Body of pancreas (tissue), 4 donors: ENCODE data around the gene WWOX. TPM values are rescaled to one million over a fixed set of nuclear protein-coding genes. Genes with fewer than 3 reads are reported as not detected.
"Not testable (repeated sequence)": the region's sequence is repeated elsewhere in the genome, so short reads cannot be mapped to it uniquely, and the experiment has no call there.

Experiments used
- ATAC-seq: fragments of 150-250 bp; one replicate; pipeline ENCODE4 v1.9.1; 2016
- DNase-seq, 4 donors: peaks; one replicate each; pipeline ENCODE4 v3.0.0-alpha.2; 2019
- H3K27ac ChIP-seq, 4 donors: fragments of 200-600 bp; sonication (generic); 1 replicate in 3 of 4; 2 replicates in 1 of 4; pipeline versions ENCODE4 v1.5.1 to v1.6.1; 2016 to 2019; ENCODE audit warnings: mild to moderate bottlenecking in 1 of 4, mixed read lengths in 1 of 4, moderate library complexity in 1 of 4
- H3K27me3 ChIP-seq, 2 donors: fragments of 200-600 bp; sonication (generic); one replicate each; pipeline ENCODE4 v1.6.0; 2016; ENCODE audit warnings: mild to moderate bottlenecking in 1 of 2
- H3K36me3 ChIP-seq, 2 donors: fragments of 200-600 bp; sonication (generic); replicated peaks in 1 of 2; 2 replicates each; pipeline ENCODE4 v1.5.1; 2016; ENCODE audit warnings: low read depth in 2 of 2; ENCODE audit not compliant: insufficient read depth in 1 of 2
- H3K4me1 ChIP-seq: fragments of 200-600 bp; sonication (generic); one replicate; pipeline ENCODE4 v1.6.0; 2016
- H3K4me3 ChIP-seq, 2 donors: fragments of 200-600 bp; sonication (generic); 1 replicate in 1 of 2; 2 replicates in 1 of 2; pipeline ENCODE4 v1.5.1; 2016 to 2019
- H3K9me3 ChIP-seq, 3 donors: fragments of 200-600 bp; sonication (generic); 1 replicate in 2 of 3; 2 replicates in 1 of 3; pipeline ENCODE4 v1.5.1; 2016
- CTCF ChIP-seq, 7 experiments: fragments of 450-650 bp in 4 of 7; fragments of 200-600 bp in 3 of 7; sonication (generic) in 3 of 7; IDR thresholded peaks; one replicate each; pipeline ENCODE4 v1.5.1; 2016 to 2019; ENCODE audit warnings: antibody characterized with exemption in 7 of 7
- POLR2A ChIP-seq, 3 donors: fragments of 450-650 bp; IDR thresholded peaks; one replicate each; pipeline ENCODE4 v1.6.1; 2016; ENCODE audit warnings: antibody characterized with exemption in 3 of 3, mild to moderate bottlenecking in 2 of 3
- WGBS, 2 donors: methylation state at CpG; one replicate each; pipeline ENCODE4 v1.1.5; 2017; 5-methylcytosine and 5-hydroxymethylcytosine counted together
- intact Hi-C: fragments of 100-400 bp; cut with DNase I; formaldehyde crosslinking; loops from one replicate; pipeline ENCODE4 v1.15.1; 2023
- total RNA-seq, 2 donors: library from RNA; depleted of rRNA; stranded (reverse); fragments of >200 nt; gene quantifications; one replicate each; pipeline ENCODE4 v1.1.0, GENCODE V29; 2016

WWOX gene
- total RNA-seq, 2 donors from 2014 or later = 52.7 to 67.2 TPM

- Histone ChIP-seq H3K27me3 (no peaks in the 10 kb centered on the region), H3K4me1 (no peaks in the 10 kb centered on the region), H3K4me3 (no peak overlapping the region), H3K9me3 (no peaks in the 10 kb centered on the region), H3K36me3 (no peaks in the 10 kb centered on the region), H3K27ac (no peak overlapping the region)
- TF ChIP-seq CTCF (IDR thresholded peaks at IDR 0.05) (no peak), POLR2A (IDR thresholded peaks at IDR 0.05) (no peak)
- WGBS, 2 donors = 49 to 79% methylated on average over 4 of the region's 4 CpGs
- ATAC-seq (no peak), DNase-seq (no peak)
- intact Hi-C loops = no loop called here
These were observed 1115.8 kb downstream of the WWOX start for GRCh38 chr16:79215289-79215688.

- 74 to 86% methylated on average over 6 of the region's 6 CpGs for WGBS, 2 donors
- ATAC-seq (no peak), DNase-seq (no peak)
- Histone ChIP-seq H3K27ac (no peak overlapping the region), H3K4me1 (no peaks in the 10 kb centered on the region), H3K36me3 (no peaks in the 10 kb centered on the region), H3K4me3 (no peak overlapping the region), H3K27me3 (no peaks in the 10 kb centered on the region), H3K9me3 (no peaks in the 10 kb centered on the region)
- TF ChIP-seq CTCF (IDR thresholded peaks at IDR 0.05) (no peak), POLR2A (IDR thresholded peaks at IDR 0.05) (no peak)
- intact Hi-C loops = no loop called here
These were observed 1118.0 kb downstream of the WWOX start for GRCh38 chr16:79217375-79218011.

GRCh38 chr16:79218351-79218750, 1118.9 kb downstream of the WWOX start:
- H3K4me1 ChIP-seq = no peaks in the 10 kb centered on the region
- WGBS, 2 donors = 79 to 96% methylated on average over 1 of the region's 1 CpG
- H3K27me3 ChIP-seq = no peaks in the 10 kb centered on the region
- H3K4me3 ChIP-seq = no peak overlapping the region
- intact Hi-C loops = no loop called here
- no peak overlapping the region for H3K27ac ChIP-seq
- no peak for TF ChIP-seq CTCF (IDR thresholded peaks at IDR 0.05)
- TF ChIP-seq POLR2A (IDR thresholded peaks at IDR 0.05) = no peak
- peaks cover 0 to 4% (median 0%) of the 10 kb centered on the region in 3 donors for H3K9me3 ChIP-seq
- ATAC-seq (no peak), DNase-seq (no peak)
- no peaks in the 10 kb centered on the region for H3K36me3 ChIP-seq

DNA sequence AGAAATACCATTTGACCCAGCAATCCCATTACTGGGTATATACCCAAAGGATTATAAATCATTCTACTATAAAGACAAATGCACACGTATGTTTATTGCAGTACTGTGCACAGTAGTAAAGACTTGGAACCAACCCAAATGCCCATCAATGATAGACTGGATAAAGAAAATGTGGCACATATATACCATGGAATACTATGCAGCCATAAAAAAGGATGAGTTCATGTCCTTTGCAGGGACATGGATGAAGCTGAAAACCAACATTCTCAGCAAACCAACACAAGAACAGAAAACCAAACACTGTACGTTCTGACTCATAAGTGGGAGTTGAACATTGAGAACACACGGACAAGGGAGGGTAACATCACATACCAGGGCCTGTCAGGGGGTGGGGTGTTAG, 1126.5 kb downstream of the WWOX start:
- H3K36me3 ChIP-seq, ATAC-seq, H3K4me1 ChIP-seq, DNase-seq, intact Hi-C loops, H3K27me3 ChIP-seq, H3K27ac ChIP-seq, H3K9me3 ChIP-seq, H3K4me3 ChIP-seq: not testable (repeated sequence)
- WGBS, 2 donors = 80 to 86% methylated on average over 3 of the region's 3 CpGs

GRCh38 chr16:79229361-79229760, 1129.9 kb downstream of the WWOX start:
- TF ChIP-seq CTCF (IDR thresholded peaks at IDR 0.05) (no peak), POLR2A (IDR thresholded peaks at IDR 0.05) (no peak)
- H3K27ac ChIP-seq = no peak overlapping the region
- H3K9me3 ChIP-seq = no peaks in the 10 kb centered on the region
- ATAC-seq = no peak
- H3K4me1 ChIP-seq = no peaks in the 10 kb centered on the region
- intact Hi-C loops = no loop called here
- no peaks in the 10 kb centered on the region for H3K27me3 ChIP-seq
- no peak overlapping the region for H3K4me3 ChIP-seq
- no peaks in the 10 kb centered on the region for H3K36me3 ChIP-seq
- WGBS, 2 donors = 90 to 91% methylated on average over 20 of the region's 20 CpGs
- DNase-seq = no peak

DNA sequence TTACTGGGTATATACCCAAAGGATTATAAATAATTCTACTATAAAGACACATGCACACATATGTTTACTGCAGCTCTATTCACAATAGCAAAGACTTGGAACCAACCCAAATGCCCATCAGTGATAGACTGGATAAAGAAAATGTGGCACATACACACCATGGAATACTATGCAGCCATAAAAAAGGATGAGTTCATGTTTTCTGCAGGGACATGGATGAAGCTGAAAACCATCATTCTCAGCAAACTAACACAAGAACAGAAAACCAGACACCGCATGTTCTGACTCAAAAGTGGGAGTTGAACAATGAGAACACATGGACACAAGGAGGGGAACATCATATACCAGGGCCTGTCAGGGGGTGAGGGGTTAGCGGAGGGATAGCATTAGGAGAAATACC, 1146.2 kb downstream of the WWOX start:
- intact Hi-C loops = not testable (repeated sequence)

More for the DNA sequence above, 1146.2 kb downstream of the WWOX start:
- not testable (repeated sequence) for H3K4me1 ChIP-seq, H3K27ac ChIP-seq, H3K9me3 ChIP-seq, H3K36me3 ChIP-seq, H3K27me3 ChIP-seq, ATAC-seq, DNase-seq, H3K4me3 ChIP-seq
- WGBS, 2 donors = 93 to 97% methylated on average over 2 of the region's 2 CpGs
